ACHN (cell line): Measurements from ENCODE around the gene DEFB114.
"Not testable (repeated sequence)": the region's sequence is repeated elsewhere in the genome, so short reads cannot be mapped to it uniquely, and the experiment has no call there.

Experiments
- DNase-seq: peaks from one replicate; pipeline ENCODE4 v3.0.0-alpha.2; 2015
- in situ Hi-C: cut with HindIII; loops from 2 replicates; pipeline ENCODE4 v1.10.0; 2017; ENCODE audit warnings: low sequenced_read_pairs, low pct_ligation_motif_present, low pct_unique_long_range_greater_than_20kb

The DEFB114 gene

DNA sequence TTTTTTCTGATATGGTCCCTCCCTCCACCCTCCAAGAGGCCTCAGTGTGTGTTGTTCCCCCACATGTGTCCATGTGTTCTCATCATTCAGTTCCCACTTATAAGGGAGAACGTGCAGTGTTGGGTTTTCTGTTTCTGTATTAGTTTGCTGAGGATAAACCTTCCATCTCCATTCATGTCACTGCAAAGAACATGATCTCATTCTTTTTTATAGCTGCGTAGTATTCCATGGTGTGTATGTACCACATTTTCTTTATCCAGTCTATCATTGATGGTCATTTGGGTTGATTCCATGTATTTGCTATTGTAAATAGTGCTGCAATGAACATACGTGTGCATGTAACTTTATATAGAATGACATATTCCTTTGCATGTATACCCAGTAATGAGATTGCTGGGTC is 19.9 kb downstream of the DEFB114 start:
- in situ Hi-C loops, DNase-seq: not testable (repeated sequence)

DNA sequence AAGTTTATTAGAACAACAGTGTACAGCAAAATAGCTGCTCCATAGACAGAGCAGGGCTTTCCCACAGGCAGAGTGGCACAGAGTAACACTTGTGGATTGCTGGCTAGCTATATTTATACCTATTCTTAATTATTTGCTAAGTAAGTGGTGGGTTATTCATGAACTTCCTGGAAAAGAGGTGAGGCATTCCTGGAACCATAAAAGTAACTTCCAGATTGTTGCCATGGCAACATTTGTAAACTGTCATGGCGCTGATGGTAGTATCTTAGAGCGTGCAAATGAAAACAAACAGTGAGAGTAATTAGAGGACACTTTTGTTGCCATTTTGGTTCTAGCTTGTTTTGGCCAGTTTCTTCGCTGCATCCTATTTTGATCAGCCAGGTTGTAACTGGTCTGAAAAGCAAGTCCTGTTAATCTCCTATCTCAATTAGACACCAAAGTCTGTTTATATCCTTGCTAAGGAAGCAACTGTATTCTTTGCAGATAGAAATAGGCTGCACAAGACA is 23.9 kb downstream of the DEFB114 start:
- in situ Hi-C loops = no loop called here
- no peak for DNase-seq

GRCh38 chr6:49937811-49938210 is 26.2 kb downstream of the DEFB114 start:
- in situ Hi-C loops = no loop called here
- DNase-seq = no peak

DNA sequence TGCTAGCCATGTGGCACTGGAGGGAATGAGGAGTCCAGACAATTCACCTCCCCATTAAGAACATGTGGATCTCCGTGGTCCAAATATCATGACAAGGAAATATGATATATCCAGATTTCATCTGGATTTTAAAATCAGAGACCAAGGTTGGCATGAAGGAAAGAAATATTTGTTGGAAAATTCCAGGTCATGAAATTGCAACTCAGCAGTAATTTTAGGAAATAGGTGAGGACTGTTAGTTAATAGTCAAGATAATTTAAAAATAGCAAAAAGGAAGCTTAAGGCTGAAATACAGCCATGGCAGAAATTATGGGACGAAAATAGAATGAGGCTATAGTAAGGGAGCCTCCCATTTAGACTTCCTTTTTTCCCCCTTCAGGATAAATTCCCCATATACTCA is 26.9 kb downstream of the DEFB114 start:
- in situ Hi-C loops = no loop called here
- no peak for DNase-seq

DNA sequence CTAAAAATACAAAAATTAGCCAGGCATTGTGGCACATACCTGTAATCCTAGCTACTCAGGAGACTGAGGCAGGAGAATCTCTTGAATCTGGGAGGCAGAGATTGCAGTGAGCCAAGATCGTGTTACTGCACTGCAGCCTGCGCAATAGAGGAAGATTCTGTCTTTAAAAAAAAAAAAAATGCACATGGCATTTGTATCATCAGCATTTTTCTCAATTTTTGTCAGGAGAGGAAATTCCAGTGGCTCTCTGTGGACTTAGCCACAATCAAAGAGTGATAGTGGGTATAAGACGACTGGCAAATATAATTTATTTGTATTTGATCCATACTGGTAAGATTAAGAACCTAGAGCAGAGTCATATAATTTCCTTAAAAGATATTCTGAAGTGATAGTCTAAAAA is 28.6 kb downstream of the DEFB114 start:
- no peak for DNase-seq
- in situ Hi-C loops = no loop called here

DNA sequence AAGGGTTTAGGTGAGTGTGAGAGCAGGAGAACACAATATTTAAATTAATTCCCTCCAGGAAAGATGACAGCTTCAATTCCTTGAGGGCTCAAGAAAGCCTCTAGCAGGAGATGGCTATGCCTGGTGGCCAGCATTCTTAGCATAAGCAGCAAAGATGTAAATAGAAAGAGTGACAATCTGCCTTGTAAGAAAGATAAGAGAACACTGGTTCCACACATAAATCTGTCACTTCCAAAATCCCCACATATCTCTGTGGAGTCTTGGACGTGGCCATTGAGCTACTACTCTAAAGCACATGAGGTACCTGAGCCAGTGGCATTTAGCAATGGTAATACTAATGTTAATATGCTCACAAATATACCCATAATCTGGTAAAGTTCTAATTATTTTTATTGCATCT is 29.2 kb downstream of the DEFB114 start:
- in situ Hi-C loops = no loop called here
- DNase-seq = no peak

DNA sequence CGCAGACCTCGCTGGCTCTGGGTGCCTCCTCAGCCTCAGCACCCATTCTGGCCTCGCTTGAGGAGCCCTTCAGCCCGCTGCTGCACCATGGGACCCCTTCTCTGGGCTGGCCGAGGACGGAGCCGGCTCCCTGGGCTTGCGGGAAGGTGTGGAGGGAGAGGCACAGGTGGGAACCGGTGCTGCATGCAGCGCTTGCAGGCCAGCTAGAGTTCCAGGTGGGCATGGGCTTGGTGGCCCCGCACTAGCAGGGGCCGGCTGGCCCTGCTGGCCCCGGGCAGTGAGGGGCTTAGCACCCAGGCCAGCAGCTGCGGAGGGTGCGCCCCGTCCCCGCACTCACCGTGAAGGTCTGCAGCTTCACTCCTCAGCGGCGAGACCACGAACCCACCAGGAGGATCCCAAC is 30.4 kb downstream of the DEFB114 start:
- in situ Hi-C loops = no loop called here
- no peak for DNase-seq

- no peak for DNase-seq
- in situ Hi-C loops = no loop called here
These were observed 34.6 kb downstream of the DEFB114 start for GRCh38 chr6:49929340-49929739.

DNA sequence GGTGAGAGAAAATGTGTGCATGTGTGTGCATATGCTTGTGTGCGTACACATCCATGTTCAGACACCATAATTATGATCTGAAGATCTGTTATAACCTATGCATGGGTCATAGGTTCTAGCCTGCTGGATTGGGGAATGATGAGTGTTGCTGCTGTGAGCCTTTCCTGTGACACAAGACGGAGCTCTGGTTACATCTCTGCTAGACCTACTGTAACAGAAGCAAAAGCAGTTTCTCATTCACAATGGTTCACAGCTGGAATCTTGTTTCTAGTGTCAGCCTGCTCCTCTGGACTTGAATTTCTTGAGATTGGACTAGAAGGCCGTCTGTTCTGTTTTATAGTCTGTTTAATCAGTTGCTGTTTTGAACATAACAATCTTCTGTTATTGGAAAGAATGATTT is 40.1 kb downstream of the DEFB114 start:
- no peak for DNase-seq
- in situ Hi-C loops = no loop called here

GRCh38 chr6:49919935-49920644 is 43.9 kb downstream of the DEFB114 start:
- no peak for DNase-seq
- in situ Hi-C loops = no loop called here

GRCh38 chr6:49919261-49919660 is 44.7 kb downstream of the DEFB114 start:
- in situ Hi-C loops = no loop called here
- DNase-seq = no peak

DNA sequence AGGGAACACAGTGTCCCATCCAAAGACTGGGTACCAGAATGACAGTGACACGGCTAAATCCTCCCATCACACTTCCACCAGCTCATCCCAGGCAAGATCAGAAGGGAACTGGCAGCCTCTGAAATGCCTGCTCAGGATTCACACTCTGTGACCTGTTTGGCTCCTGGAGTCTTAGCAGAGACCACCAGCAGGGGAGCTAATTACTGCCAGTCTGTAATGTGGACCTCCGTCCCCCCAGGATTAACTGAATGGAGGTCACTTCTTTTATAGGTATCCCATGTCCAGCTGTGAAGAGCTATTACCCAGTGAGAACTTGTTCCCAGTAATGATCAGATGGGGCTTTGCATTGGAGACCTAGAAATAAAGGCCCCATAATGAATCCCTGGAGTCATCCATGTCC is 45.2 kb downstream of the DEFB114 start:
- in situ Hi-C loops = no loop called here
- no peak for DNase-seq

DNA sequence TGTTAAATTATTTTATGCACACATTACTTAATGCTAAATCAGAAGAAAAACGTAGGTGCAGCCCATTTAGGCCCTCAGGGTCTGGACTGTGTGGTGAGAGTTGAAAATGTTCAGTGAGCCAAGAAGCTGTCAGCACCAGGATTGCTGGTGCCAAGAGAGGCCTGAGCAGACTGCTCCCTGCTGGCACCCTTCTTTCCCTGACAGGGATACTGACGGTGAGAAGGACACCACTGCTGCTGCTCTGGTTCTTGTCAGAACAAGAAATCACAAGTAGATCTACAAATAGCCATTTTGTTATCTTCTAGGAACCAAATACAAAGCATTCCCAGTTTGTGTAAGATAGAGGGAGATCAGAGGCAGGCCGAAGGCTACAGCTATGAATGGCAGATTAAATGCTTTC is 48.9 kb downstream of the DEFB114 start:
- DNase-seq = no peak
- in situ Hi-C loops = no loop called here

DNA sequence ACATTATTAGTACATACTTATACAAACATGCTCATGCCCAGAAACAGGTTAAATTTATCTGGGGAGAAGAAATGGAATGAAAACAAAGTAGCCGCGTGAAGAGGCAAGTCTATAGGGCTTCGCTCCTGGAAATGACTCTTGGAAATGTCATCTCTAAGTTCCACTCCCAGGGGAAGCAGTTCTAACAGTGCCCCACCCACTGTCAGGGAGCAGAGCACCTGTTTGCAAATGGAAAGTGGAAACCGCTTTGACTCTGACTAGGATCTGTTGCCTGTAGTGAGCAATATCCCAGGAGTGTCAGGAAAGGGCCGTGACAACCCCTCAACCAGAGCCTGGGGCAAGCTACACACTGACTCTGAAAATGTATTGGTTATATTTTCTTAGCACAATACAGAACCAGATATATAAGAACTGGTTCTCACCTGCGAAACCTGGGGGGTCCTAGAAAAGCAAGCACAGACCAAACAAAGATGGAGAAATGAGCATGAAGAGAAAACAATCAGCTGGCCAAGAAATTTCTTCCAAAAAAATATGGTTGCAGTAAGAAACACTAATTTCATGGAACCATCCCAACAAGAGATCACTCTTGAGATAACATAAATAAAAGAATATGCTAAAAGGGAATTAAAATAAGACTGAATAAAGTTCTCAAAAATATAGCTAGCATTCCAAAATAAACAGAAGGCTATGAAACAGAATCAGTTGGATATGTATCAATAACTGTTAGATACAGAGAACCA is 50.2 kb downstream of the DEFB114 start:
- no peak for DNase-seq
- in situ Hi-C loops = no loop called here

- no peak for DNase-seq
- in situ Hi-C loops = no loop called here
These were observed 51.8 kb downstream of the DEFB114 start for GRCh38 chr6:49912196-49912595.

DNA sequence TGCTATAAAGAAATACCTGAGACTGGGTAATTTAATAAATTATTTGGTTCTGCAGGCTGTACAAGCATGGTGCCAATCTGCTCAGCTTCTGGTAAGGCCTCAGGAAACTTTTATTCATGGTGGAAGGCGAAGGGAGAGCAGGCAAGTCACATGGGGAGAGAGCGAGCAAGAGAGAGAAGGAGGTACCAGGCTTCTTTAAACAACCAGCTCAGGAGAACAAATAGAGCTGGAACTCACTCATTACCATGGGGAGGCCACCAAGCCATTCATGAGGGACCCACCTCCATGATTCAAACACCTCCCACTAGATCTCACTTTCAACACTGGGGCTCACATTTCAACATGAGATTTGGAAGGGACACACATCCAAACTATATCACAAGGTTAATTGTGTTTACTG is 52.7 kb downstream of the DEFB114 start:
- in situ Hi-C loops = no loop called here
- DNase-seq = no peak
